ENCODE measurements around the gene MAD1L1.
"Not testable (repeated sequence)": the region's sequence is repeated elsewhere in the genome, so short reads cannot be mapped to it uniquely, and the experiment has no call there.

The MAD1L1 gene

GRCh38 chr7:2065528-2065927 lies 167.2 kb downstream of the MAD1L1 start:
- Histone ChIP-seq H3K4me3 (ENCODE audit: low read depth, low read length) (no peak overlapping the region), H3K36me3 (ENCODE audit: control insufficient read depth, insufficient read depth, low read length) (peaks cover 25% of the 10 kb centered on the region), H3K9ac (ENCODE audit: low read depth, low read length) (no peak overlapping the region), H3K4me1 (ENCODE audit: control insufficient read depth, insufficient read depth, low read length) (no peaks in the 10 kb centered on the region), H3K27me3 (ENCODE audit: control insufficient read depth, insufficient read depth, low read length) (no peaks in the 10 kb centered on the region), H3K9me3 (ENCODE audit: control insufficient read depth, insufficient read depth, low read length) (peaks cover 9% of the 10 kb centered on the region), H3K27ac (ENCODE audit: low read depth, low read length) (no peak overlapping the region)

DNA sequence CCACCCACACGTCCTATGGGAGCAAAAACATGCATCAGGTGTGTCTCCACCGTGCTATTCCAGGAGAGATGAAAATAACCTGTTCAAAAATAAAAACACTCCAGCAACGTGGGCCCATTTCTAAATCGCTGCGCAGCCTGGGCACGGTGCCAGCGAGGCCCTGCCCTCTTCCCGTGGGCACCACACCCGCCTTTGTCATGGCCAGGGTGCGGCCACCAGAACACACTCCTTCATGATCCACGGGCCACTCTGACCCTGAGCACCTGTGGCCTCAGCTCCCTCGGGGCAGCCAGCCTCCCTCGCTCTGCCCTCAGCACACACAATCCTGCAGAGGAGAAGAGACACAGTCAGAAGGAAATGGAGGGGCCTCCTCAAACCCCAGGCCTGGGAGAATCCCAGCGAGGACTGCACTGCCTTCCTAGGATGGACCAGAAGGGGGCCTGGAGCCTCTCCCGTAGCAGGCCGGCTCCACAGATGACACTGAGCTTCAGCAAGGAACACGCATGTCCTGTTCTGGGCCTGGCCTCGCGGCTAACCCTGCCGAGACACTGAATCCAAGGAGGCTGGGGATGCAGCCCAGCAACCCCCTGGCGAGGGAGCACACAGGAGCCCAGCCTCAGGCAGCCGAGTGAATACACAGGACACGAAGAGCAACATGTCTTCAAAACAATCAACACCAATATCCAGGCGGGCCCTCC lies 169.0 kb downstream of the MAD1L1 start:
- peaks cover 25% of the 10 kb centered on the region for H3K36me3 ChIP-seq (ENCODE audit: control insufficient read depth, insufficient read depth, low read length)

DNA sequence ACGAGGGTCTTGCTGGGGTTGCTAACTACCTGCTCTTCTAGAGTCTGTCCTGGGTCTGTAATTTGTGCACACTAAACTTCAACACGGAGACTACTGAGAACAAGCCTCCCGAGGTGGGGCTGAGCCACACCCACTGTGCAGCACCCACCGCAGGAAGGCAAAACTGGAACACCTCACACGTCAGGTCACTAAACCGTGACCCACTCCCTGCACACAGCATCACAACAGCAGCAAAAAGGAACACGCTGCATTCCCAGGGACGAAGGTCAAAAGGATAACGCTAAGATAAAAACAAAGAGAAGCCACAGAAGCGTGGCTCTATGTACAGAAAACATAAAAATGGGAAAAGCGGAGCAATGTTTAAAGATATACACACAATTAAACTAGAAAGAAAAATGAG lies 170.1 kb downstream of the MAD1L1 start:
- Histone ChIP-seq H3K9ac (ENCODE audit: low read depth, low read length) (no peak overlapping the region), H3K4me3 (ENCODE audit: low read depth, low read length) (no peak overlapping the region), H3K27me3 (ENCODE audit: control insufficient read depth, insufficient read depth, low read length) (no peaks in the 10 kb centered on the region), H3K27ac (ENCODE audit: low read depth, low read length) (no peak overlapping the region), H3K36me3 (ENCODE audit: control insufficient read depth, insufficient read depth, low read length) (peaks cover 14% of the 10 kb centered on the region), H3K4me1 (ENCODE audit: control insufficient read depth, insufficient read depth, low read length) (no peaks in the 10 kb centered on the region), H3K9me3 (ENCODE audit: control insufficient read depth, insufficient read depth, low read length) (peaks cover 19% of the 10 kb centered on the region)

More for the DNA sequence above, 169.0 kb downstream of the MAD1L1 start:
- no peak overlapping the region for H3K4me3 ChIP-seq (ENCODE audit: low read depth, low read length)
- no peak overlapping the region for H3K27ac ChIP-seq (ENCODE audit: low read depth, low read length)
- no peaks in the 10 kb centered on the region for H3K4me1 ChIP-seq (ENCODE audit: control insufficient read depth, insufficient read depth, low read length)
- H3K9me3 ChIP-seq (ENCODE audit: control insufficient read depth, insufficient read depth, low read length): peaks cover 19% of the 10 kb centered on the region
- H3K27me3 ChIP-seq (ENCODE audit: control insufficient read depth, insufficient read depth, low read length): no peaks in the 10 kb centered on the region
- no peak overlapping the region for H3K9ac ChIP-seq (ENCODE audit: low read depth, low read length)

DNA sequence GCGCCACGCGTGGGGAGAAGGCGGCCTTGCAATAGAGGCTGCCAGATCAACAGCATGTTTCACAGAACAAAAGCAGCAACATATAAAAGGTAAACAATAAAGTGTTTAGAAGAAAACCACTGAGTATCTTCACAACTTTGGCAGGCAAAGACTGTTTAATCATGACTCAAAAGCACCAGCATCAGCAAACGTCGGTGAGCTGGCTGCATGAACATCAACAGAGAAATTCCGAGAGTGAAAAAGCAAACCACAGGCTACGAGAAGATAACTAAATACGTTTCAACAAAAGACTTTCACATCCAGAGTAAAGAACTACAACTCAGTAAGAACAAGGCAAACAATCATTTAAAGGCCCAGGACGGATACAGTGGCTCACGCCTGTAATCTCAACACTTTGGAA lies 172.0 kb downstream of the MAD1L1 start:
- Histone ChIP-seq H3K36me3 (ENCODE audit: control insufficient read depth, insufficient read depth, low read length) (0 out of 2 replicates have a peak, but pooled peaks cover 8% of the 10 kb centered on the region), H3K4me1 (ENCODE audit: control insufficient read depth, insufficient read depth, low read length) (no peaks in the 10 kb centered on the region), H3K9ac (ENCODE audit: low read depth, low read length) (no peak overlapping the region), H3K9me3 (ENCODE audit: control insufficient read depth, insufficient read depth, low read length) (peaks cover 19% of the 10 kb centered on the region), H3K4me3 (ENCODE audit: low read depth, low read length) (no peak overlapping the region; the same call in 1 of the 2 replicates), H3K27me3 (ENCODE audit: control insufficient read depth, insufficient read depth, low read length) (no peaks in the 10 kb centered on the region), H3K27ac (ENCODE audit: low read depth, low read length) (no peak overlapping the region)

DNA sequence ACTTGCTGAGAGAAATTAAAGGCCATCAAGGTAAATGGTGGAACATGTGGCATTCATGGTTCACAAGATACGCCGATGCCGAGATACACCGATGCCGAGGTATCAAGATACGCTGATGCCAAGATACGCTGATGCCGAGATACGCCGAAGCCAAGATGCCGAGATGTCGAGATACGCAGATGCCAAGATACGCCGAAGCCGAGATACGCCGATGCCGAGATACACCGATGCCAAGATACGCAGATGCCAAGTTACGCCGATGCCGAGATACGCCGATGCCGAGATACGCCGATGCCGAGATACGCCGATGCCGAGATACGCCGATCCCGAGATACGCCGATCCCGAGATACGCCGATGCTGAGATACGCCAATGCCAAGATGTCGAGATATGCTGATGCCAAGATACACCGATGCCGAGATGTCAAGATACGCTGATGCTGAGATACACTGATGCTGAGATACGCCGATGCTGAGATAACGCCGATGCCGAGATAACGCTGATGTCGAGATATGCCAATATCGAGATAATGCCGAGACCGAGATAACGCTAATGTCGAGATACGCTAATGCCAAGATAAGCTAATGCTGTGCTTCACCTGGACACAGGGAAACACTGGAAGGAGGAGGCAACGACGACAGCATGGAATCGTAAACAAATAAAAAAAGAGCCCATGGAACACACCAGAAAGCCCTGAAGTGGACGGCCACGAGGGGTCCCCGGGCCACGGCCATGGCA lies 172.6 kb downstream of the MAD1L1 start:
- H3K27me3 ChIP-seq (ENCODE audit: control insufficient read depth, insufficient read depth, low read length): no peaks in the 10 kb centered on the region
- no peak overlapping the region for H3K9ac ChIP-seq (ENCODE audit: low read depth, low read length)
- peaks cover 19% of the 10 kb centered on the region for H3K9me3 ChIP-seq (ENCODE audit: control insufficient read depth, insufficient read depth, low read length)
- H3K4me3 ChIP-seq (ENCODE audit: low read depth, low read length): no peak overlapping the region; the same call in 1 of the 2 replicates
- no peak overlapping the region for H3K27ac ChIP-seq (ENCODE audit: low read depth, low read length)
- 0 out of 2 replicates have a peak, but pooled peaks cover 8% of the 10 kb centered on the region for H3K36me3 ChIP-seq (ENCODE audit: control insufficient read depth, insufficient read depth, low read length)
- no peaks in the 10 kb centered on the region for H3K4me1 ChIP-seq (ENCODE audit: control insufficient read depth, insufficient read depth, low read length)

GRCh38 chr7:2058246-2058645 lies 174.5 kb downstream of the MAD1L1 start:
- H3K27ac ChIP-seq (ENCODE audit: low read depth, low read length); H3K4me1 ChIP-seq (ENCODE audit: control insufficient read depth, insufficient read depth, low read length); H3K36me3 ChIP-seq (ENCODE audit: control insufficient read depth, insufficient read depth, low read length); H3K27me3 ChIP-seq (ENCODE audit: control insufficient read depth, insufficient read depth, low read length); H3K9ac ChIP-seq (ENCODE audit: low read depth, low read length); H3K4me3 ChIP-seq (ENCODE audit: low read depth, low read length): not testable (repeated sequence)
- H3K9me3 ChIP-seq (ENCODE audit: control insufficient read depth, insufficient read depth, low read length): peaks cover 19% of the 10 kb centered on the region

- H3K27me3 ChIP-seq (ENCODE audit: control insufficient read depth, insufficient read depth, low read length): no peaks in the 10 kb centered on the region
- H3K36me3 ChIP-seq (ENCODE audit: control insufficient read depth, insufficient read depth, low read length): no peaks in the 10 kb centered on the region
- no peak overlapping the region for H3K9ac ChIP-seq (ENCODE audit: low read depth, low read length)
- peaks cover 14% of the 10 kb centered on the region for H3K9me3 ChIP-seq (ENCODE audit: control insufficient read depth, insufficient read depth, low read length)
- H3K4me1 ChIP-seq (ENCODE audit: control insufficient read depth, insufficient read depth, low read length): no peaks in the 10 kb centered on the region
- H3K27ac ChIP-seq (ENCODE audit: low read depth, low read length): no peak overlapping the region
- no peak overlapping the region for H3K4me3 ChIP-seq (ENCODE audit: low read depth, low read length)
Observed at GRCh38 chr7:2055956-2056355, 176.8 kb downstream of the MAD1L1 start.

DNA sequence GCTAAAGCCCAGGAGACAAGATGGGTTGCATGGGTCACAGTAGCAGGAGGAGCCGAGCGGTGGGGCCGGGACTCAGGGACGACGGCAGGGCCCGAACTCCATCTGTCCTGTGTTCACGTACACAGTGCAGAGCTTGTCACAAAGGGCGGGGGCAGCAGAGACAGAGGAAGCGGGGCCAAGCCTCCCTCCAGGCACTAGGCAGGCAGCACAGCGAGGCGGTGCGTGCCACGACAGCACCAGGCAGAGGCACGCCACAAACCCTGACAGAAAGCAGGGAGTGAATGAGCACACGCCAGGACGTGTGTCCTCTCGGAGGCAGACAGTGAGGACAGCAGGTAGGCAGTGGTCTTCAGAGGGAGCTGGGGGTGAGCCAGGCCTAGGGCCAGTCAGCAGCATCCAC lies 177.8 kb downstream of the MAD1L1 start:
- Histone ChIP-seq H3K4me1 (ENCODE audit: control insufficient read depth, insufficient read depth, low read length) (no peaks in the 10 kb centered on the region), H3K9me3 (ENCODE audit: control insufficient read depth, insufficient read depth, low read length) (peaks cover 4% of the 10 kb centered on the region), H3K9ac (ENCODE audit: low read depth, low read length) (no peak overlapping the region), H3K36me3 (ENCODE audit: control insufficient read depth, insufficient read depth, low read length) (no peaks in the 10 kb centered on the region), H3K27me3 (ENCODE audit: control insufficient read depth, insufficient read depth, low read length) (no peaks in the 10 kb centered on the region), H3K27ac (ENCODE audit: low read depth, low read length) (no peak overlapping the region), H3K4me3 (ENCODE audit: low read depth, low read length) (no peak overlapping the region)

- Histone ChIP-seq H3K9me3 (ENCODE audit: control insufficient read depth, insufficient read depth, low read length) (no peaks in the 10 kb centered on the region), H3K36me3 (ENCODE audit: control insufficient read depth, insufficient read depth, low read length) (no peaks in the 10 kb centered on the region), H3K27me3 (ENCODE audit: control insufficient read depth, insufficient read depth, low read length) (no peaks in the 10 kb centered on the region), H3K27ac (ENCODE audit: low read depth, low read length) (no peak overlapping the region), H3K4me1 (ENCODE audit: control insufficient read depth, insufficient read depth, low read length) (no peaks in the 10 kb centered on the region), H3K9ac (ENCODE audit: low read depth, low read length) (no peak overlapping the region), H3K4me3 (ENCODE audit: low read depth, low read length) (no peak overlapping the region)
Observed at GRCh38 chr7:2053395-2053794, 179.3 kb downstream of the MAD1L1 start.

DNA sequence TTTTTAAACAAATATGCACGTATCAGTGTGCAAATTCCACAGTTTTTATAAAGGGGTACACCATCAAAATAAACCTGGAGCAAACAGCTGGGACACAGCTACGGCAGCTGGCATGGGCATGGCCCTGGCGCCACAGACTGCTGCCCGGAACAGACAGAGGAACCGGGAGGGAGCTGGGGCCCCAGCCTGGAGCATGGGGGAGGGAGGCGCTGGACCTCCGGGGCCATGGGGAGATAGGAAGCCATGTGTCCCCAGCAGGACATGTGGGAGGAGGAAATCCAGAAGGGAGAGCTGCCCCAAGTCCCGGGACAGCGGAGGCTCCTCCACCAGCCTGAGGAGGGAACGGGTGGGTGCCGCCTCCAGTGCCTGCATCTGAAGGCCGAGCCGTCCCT lies 180.1 kb downstream of the MAD1L1 start:
- no peaks in the 10 kb centered on the region for H3K4me1 ChIP-seq (ENCODE audit: control insufficient read depth, insufficient read depth, low read length)
- no peaks in the 10 kb centered on the region for H3K27me3 ChIP-seq (ENCODE audit: control insufficient read depth, insufficient read depth, low read length)
- H3K9me3 ChIP-seq (ENCODE audit: control insufficient read depth, insufficient read depth, low read length): no peaks in the 10 kb centered on the region
- no peaks in the 10 kb centered on the region for H3K36me3 ChIP-seq (ENCODE audit: control insufficient read depth, insufficient read depth, low read length)
- H3K4me3 ChIP-seq (ENCODE audit: low read depth, low read length): no peak overlapping the region
- no peak overlapping the region for H3K9ac ChIP-seq (ENCODE audit: low read depth, low read length)
- H3K27ac ChIP-seq (ENCODE audit: low read depth, low read length): no peak overlapping the region
